Prostate gland (tissue), 2 donors: ENCODE results near the gene SLC51A.
"Not testable (repeated sequence)": the region's sequence is repeated elsewhere in the genome, so short reads cannot be mapped to it uniquely, and the experiment has no call there.

Experiments used
- POLR2AphosphoS5 ChIP-seq: sonication (generic); formaldehyde crosslinking; IDR thresholded peaks from one replicate; pipeline ENCODE4 v1.6.1; 2017; ENCODE audit warnings: antibody characterized with exemption
- TF ChIP-seq, protein P1 (sequence below), 4 experiments: fragments of 200-600 bp in 2 of 4; fragments of 450-650 bp in 2 of 4; sonication (generic) in 2 of 4; IDR thresholded peaks; 1 replicate in 3 of 4; 2 replicates in 1 of 4; pipeline ENCODE4 v1.5.1; 2016 to 2019; ENCODE audit warnings: antibody characterized with exemption in 4 of 4, mild to moderate bottlenecking in 2 of 4, moderate library complexity in 2 of 4

- TF ChIP-seq, protein P1, sequence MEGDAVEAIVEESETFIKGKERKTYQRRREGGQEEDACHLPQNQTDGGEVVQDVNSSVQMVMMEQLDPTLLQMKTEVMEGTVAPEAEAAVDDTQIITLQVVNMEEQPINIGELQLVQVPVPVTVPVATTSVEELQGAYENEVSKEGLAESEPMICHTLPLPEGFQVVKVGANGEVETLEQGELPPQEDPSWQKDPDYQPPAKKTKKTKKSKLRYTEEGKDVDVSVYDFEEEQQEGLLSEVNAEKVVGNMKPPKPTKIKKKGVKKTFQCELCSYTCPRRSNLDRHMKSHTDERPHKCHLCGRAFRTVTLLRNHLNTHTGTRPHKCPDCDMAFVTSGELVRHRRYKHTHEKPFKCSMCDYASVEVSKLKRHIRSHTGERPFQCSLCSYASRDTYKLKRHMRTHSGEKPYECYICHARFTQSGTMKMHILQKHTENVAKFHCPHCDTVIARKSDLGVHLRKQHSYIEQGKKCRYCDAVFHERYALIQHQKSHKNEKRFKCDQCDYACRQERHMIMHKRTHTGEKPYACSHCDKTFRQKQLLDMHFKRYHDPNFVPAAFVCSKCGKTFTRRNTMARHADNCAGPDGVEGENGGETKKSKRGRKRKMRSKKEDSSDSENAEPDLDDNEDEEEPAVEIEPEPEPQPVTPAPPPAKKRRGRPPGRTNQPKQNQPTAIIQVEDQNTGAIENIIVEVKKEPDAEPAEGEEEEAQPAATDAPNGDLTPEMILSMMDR (IDR thresholded peaks at IDR 0.05) = not testable (repeated sequence)
- TF ChIP-seq POLR2AphosphoS5 = not testable (repeated sequence)
These were observed 10.7 kb upstream of the SLC51A start for GRCh38 chr3:196205442-196206205.
